K562 (cell line): Measurements from ENCODE around the gene CACNA2D3. TPM values are rescaled to one million over a fixed set of nuclear protein-coding genes. Genes with fewer than 3 reads are reported as not detected.

Experiments
- ATAC-seq: fragments of 200-7000 bp; cut with Tn5 transposase; 3 replicates; pipeline ENCODE4 v1.9.1; 2020; ENCODE audit warnings: moderate library complexity
- BruUV-seq: library from RNA; stranded (reverse); fragments of 400-500 nt; replicated peaks from 2 replicates; lab custom pipeline; 2021; lab: Mats Ljungman, UMichigan
- CTCF ChIA-PET: fragments of 300-600 bp; formaldehyde crosslinking; extraction: SDS; loops from one replicate; lab custom pipeline; 2021; ENCODE audit warnings: low intra/inter-chr PET ratio; lab: Yijun Ruan, JAX
- POLR2A ChIA-PET: fragments of 300-600, 350-650 bp; sonication (Branson Sonifier 250); formaldehyde crosslinking; extraction: SDS; loops from one replicate; lab custom pipeline; 2021; ENCODE audit warnings: antibody characterized with exemption, inconsistent platforms; lab: Yijun Ruan, JAX
- DNase-seq, 4 experiments: peaks; one replicate each; pipeline versions ENCODE4 v3.0.0 to v3.0.0-alpha.2; 2011 to 2018; ENCODE audit warnings: low spot score in 3 of 4, mixed read lengths in 3 of 4; ENCODE audit errors: extremely low read depth in 1 of 4
- FAIRE-seq: peaks from 2 replicates; lab custom pipeline; 2011; peaks lifted over from hg19 to GRCh38; lab: Jason Lieb, UNC
- H2AFZ ChIP-seq: 2 replicates; pipeline ENCODE4 v1.6.0; 2011; ENCODE audit warnings: low read depth, low read length, control low read depth, inconsistent platforms
- H3K27ac ChIP-seq: fragments of 200-600 bp; 3 replicates; pipeline ENCODE4 v1.8.0; 2011; ENCODE audit warnings: low read depth, mild to moderate bottlenecking, control low read depth, inconsistent platforms, low read length, moderate library complexity, mixed read lengths; ENCODE audit errors: extremely low read depth
- H3K27me3 ChIP-seq, 2 experiments: fragments of 300-600 bp in 1 of 2; 2 replicates in 1 of 2; 3 replicates in 1 of 2; pipeline versions ENCODE4 v1.6.0 to v1.8.0; 2011; ENCODE audit warnings: inconsistent platforms in 2 of 2, low read length in 2 of 2, mild to moderate bottlenecking in 1 of 2, mixed read lengths in 1 of 2, moderate library complexity in 1 of 2; ENCODE audit not compliant: control insufficient read depth in 2 of 2, insufficient read depth in 2 of 2
- H3K36me3 ChIP-seq: fragments of 300-600 bp; 3 replicates; pipeline ENCODE4 v1.8.0; 2011; ENCODE audit warnings: mild to moderate bottlenecking, low read length, inconsistent platforms; ENCODE audit not compliant: control insufficient read depth, insufficient read depth
- H3K4me1 ChIP-seq, 2 experiments: fragments of 200-600 bp in 1 of 2; replicated peaks in 1 of 2; 2 replicates in 1 of 2; 3 replicates in 1 of 2; pipeline versions ENCODE4 v1.5.1 to v1.8.0; 2011; ENCODE audit warnings: inconsistent platforms in 2 of 2, low read length in 2 of 2, mild to moderate bottlenecking in 1 of 2, mixed read lengths in 1 of 2, moderate library complexity in 1 of 2; ENCODE audit not compliant: control insufficient read depth in 2 of 2, insufficient read depth in 2 of 2
- H3K4me2 ChIP-seq: 2 replicates; pipeline ENCODE4 v1.6.1; 2011; ENCODE audit warnings: low read length, control low read depth, inconsistent platforms, mixed read lengths; ENCODE audit not compliant: insufficient read depth
- H3K4me3 ChIP-seq: fragments of 200-600 bp; sonication (generic), shearing (Covaris generic); 2 replicates; pipeline ENCODE4 v1.5.1; 2016; ENCODE audit warnings: control low read depth, inconsistent platforms
- H3K79me2 ChIP-seq: fragments of 200-600 bp; 3 replicates; pipeline ENCODE4 v1.8.0; 2011; ENCODE audit warnings: low read length, inconsistent platforms; ENCODE audit not compliant: control insufficient read depth, insufficient read depth
- H3K9ac ChIP-seq, 2 experiments: 2 replicates each; pipeline versions ENCODE4 v1.6.0 to v1.6.1; 2011; ENCODE audit warnings: low read depth in 2 of 2, low read length in 2 of 2, control low read depth in 1 of 2, inconsistent platforms in 1 of 2, mild to moderate bottlenecking in 1 of 2, mixed read lengths in 1 of 2; ENCODE audit not compliant: insufficient read depth in 1 of 2
- H3K9me1 ChIP-seq: one replicate; pipeline ENCODE4 v1.6.0; 2011; ENCODE audit warnings: inconsistent platforms, mild to moderate bottlenecking, low read length, moderate library complexity; ENCODE audit not compliant: control insufficient read depth, insufficient read depth
- H3K9me3 ChIP-seq: replicated peaks from 2 replicates; pipeline ENCODE4 v1.5.1; 2011; ENCODE audit warnings: low read depth, low read length, inconsistent platforms; ENCODE audit not compliant: control insufficient read depth, insufficient read depth
- H4K20me1 ChIP-seq: replicated peaks from 2 replicates; pipeline ENCODE4 v1.6.1; 2011; ENCODE audit warnings: low read length, inconsistent platforms, mixed read lengths; ENCODE audit not compliant: control insufficient read depth, insufficient read depth
- ETV5 ChIP-seq: sonication (generic); formaldehyde crosslinking; IDR thresholded peaks from 2 replicates; pipeline ENCODE4 v1.4.0; 2020; ENCODE audit warnings: low read depth, mild to moderate bottlenecking, missing genetic modification reagents
- EWSR1 ChIP-seq: fragments of 450-650 bp; IDR thresholded peaks from 2 replicates; pipeline ENCODE4 v1.6.1; 2018; ENCODE audit warnings: borderline replicate concordance, mild to moderate bottlenecking, low read depth, moderate library complexity; ENCODE audit not compliant: partially characterized antibody
- FOS ChIP-seq: IDR thresholded peaks from 3 replicates; pipeline ENCODE4 v1.6.1; 2011; ENCODE audit not compliant: insufficient read length; ENCODE audit errors: extremely low read depth
- RFX1 ChIP-seq: fragments of 450-650 bp; IDR thresholded peaks from 2 replicates; pipeline ENCODE4 v1.6.1; 2016; ENCODE audit warnings: mild to moderate bottlenecking, moderate library complexity
- SMARCA5 ChIP-seq: fragments of 450-650 bp; IDR thresholded peaks from 2 replicates; pipeline ENCODE4 v1.6.1; 2016
- TAF1 ChIP-seq: IDR thresholded peaks from 2 replicates; pipeline ENCODE4 v1.6.1; 2011; ENCODE audit warnings: mild to moderate bottlenecking, low read length, moderate library complexity; ENCODE audit not compliant: insufficient read depth, control insufficient read depth, severe bottlenecking; ENCODE audit errors: extremely low read depth
- ZNF12 ChIP-seq: sonication (generic); formaldehyde crosslinking; IDR thresholded peaks from 2 replicates; pipeline ENCODE4 v1.4.0; 2020; ENCODE audit warnings: mild to moderate bottlenecking, missing genetic modification reagents
- ZNF696 ChIP-seq: fragments of 250-450 bp; sonication (Bioruptor Pico); conservative IDR thresholded peaks from 2 replicates; pipeline ENCODE4 v1.4.0; 2020; ENCODE audit warnings: mild to moderate bottlenecking, moderate library complexity
- WGBS: fragments of 100-300 bp; shearing (Covaris generic); methylation state at CpG from one replicate; pipeline ENCODE4 v1.1.6; 2016; ENCODE audit warnings: low coverage, mixed read lengths; ENCODE audit not compliant: insufficient coverage; ENCODE audit errors: missing lambda C conversion rate; 5-methylcytosine and 5-hydroxymethylcytosine counted together
- in situ Hi-C: fragments of 300-500 bp; cut with MboI; formaldehyde crosslinking; loops from 4 replicates; pipeline ENCODE4 v1.15.0; 2018; ENCODE audit warnings: inconsistent platforms, mixed read lengths
- intact Hi-C: fragments of 100-400 bp; cut with micrococcal nuclease; formaldehyde crosslinking; loops from 2 replicates; pipeline ENCODE4 v1.14.2; 2022
- polyA plus RNA-seq, 8 experiments: library from polyadenylated mRNA; depleted of rRNA in 4 of 8; stranded (reverse) in 5 of 8; unstranded in 3 of 8; fragments of >200 nt; fragmentation: Nextera tagmentation in 2 of 8; fragmentation: Illumina TruSeq in 1 of 8; extraction: Ambion mirVana in 2 of 8; extraction: Trizol in 1 of 8; gene quantifications; 2 replicates each; pipeline versions ENCODE4 v1.2.1 to v1.2.3, GENCODE V29; 2011 to 2014; ENCODE audit warnings: inconsistent platforms in 1 of 8, missing spikeins in 1 of 8
- total RNA-seq, 7 experiments: library from RNA; depleted of rRNA in 6 of 7; stranded (reverse); fragments of >200 nt in 6 of 7; fragmentation: Illumina TruSeq in 2 of 7; extraction: Trizol in 2 of 7; gene quantifications; 2 replicates each; pipeline versions ENCODE4 v1.2.1 to v1.2.3, GENCODE V29; 2011 to 2021; ENCODE audit warnings: low replicate concordance in 1 of 7
- TF ChIP-seq, protein P1 (sequence below), 3 experiments: IDR thresholded peaks in 2 of 3; conservative IDR thresholded peaks in 1 of 3; 2 replicates each; pipeline ENCODE4 v1.5.1; 2011 to 2012; ENCODE audit warnings: low read length in 3 of 3, mild to moderate bottlenecking in 3 of 3, control low read depth in 2 of 3, improper control_type of control experiment in 1 of 3, inconsistent platforms in 1 of 3, low read depth in 1 of 3, mixed read lengths in 1 of 3, moderate library complexity in 1 of 3; ENCODE audit not compliant: insufficient read depth in 2 of 3
- TF ChIP-seq, protein P2 (sequence below): conservative IDR thresholded peaks from 2 replicates; pipeline ENCODE4 v1.6.1; 2011; ENCODE audit warnings: low read depth, mild to moderate bottlenecking, low read length; ENCODE audit not compliant: control insufficient read depth
- TF ChIP-seq, protein P3 (sequence below): fragments of 250-450 bp; sonication (Bioruptor Pico); IDR thresholded peaks from 2 replicates; pipeline ENCODE4 v1.9.0; 2021; ENCODE audit warnings: mild to moderate bottlenecking

CACNA2D3 gene
- total and polyA plus RNA-seq, 9 of the 15 experiments (the other 6 are each of a cell fraction or from before 2014, with no cell fraction given) = 0.01 TPM; not detected in 8

DNA sequence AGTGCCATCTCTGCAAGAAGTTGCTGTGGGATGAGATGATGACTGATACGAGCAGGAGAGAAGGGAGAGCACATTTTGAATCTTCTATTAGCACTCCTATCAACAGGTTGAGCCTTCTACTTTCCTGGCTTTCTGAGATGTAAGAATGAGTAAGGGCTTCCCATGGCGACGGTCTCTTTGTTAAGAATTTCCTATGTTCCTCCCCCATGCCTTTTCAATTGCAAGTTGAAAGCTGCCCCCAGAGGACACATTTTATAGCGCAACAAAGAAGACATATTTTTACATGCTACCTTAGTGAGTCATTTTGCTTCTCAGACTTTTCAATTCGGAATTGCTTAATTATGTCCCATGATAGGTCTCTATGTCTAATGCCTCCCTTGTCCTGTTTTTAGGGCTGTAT is 876.8 kb downstream of the CACNA2D3 start:
- Histone ChIP-seq H4K20me1 (no peaks in the 10 kb centered on the region), H3K36me3 (no peaks in the 10 kb centered on the region), H3K79me2 (no peaks in the 10 kb centered on the region), H3K4me3 (no peak overlapping the region), H3K9me3 (no peaks in the 10 kb centered on the region), H3K9ac (no peak overlapping the region), H3K27ac (no peak overlapping the region), H3K9me1 (no peaks in the 10 kb centered on the region), H3K4me1 (no peaks in the 10 kb centered on the region), H2AFZ (no peak overlapping the region), H3K4me2 (no peak overlapping the region), H3K27me3 (no peaks in the 10 kb centered on the region)
- TF ChIP-seq RFX1 (peak; percentile 20; the same call in 1 of the 2 replicates), ETV5 (CRISPR knock-in tag) (no peak)
- TF ChIP-seq, protein P1, sequence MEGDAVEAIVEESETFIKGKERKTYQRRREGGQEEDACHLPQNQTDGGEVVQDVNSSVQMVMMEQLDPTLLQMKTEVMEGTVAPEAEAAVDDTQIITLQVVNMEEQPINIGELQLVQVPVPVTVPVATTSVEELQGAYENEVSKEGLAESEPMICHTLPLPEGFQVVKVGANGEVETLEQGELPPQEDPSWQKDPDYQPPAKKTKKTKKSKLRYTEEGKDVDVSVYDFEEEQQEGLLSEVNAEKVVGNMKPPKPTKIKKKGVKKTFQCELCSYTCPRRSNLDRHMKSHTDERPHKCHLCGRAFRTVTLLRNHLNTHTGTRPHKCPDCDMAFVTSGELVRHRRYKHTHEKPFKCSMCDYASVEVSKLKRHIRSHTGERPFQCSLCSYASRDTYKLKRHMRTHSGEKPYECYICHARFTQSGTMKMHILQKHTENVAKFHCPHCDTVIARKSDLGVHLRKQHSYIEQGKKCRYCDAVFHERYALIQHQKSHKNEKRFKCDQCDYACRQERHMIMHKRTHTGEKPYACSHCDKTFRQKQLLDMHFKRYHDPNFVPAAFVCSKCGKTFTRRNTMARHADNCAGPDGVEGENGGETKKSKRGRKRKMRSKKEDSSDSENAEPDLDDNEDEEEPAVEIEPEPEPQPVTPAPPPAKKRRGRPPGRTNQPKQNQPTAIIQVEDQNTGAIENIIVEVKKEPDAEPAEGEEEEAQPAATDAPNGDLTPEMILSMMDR (IDR thresholded peaks at IDR 0.05 in 2 of 3, conservative IDR thresholded peaks at IDR 0.05 in 1 of 3; ENCODE audit: insufficient read depth in 2 of 3, low read depth in 1 of 3, low read length in 3 of 3) = peak in 1 of 3 experiments; percentile 52; a peak in 3 of 6 replicates
- ChIA-PET POLR2A (no interaction called here), CTCF (no interaction called here)
- WGBS = 0% methylated on average over 5 of the region's 5 CpGs
- intact Hi-C loops (no loop called here), in situ Hi-C loops (no loop called here)
- DNase-seq (peak; percentile 9 to 22 (median 11)), ATAC-seq (0 out of 3 replicates have a peak, but pooled peaks have one; percentile 37), FAIRE-seq (no peak)
- no TSS peak for BruUV-seq

DNA sequence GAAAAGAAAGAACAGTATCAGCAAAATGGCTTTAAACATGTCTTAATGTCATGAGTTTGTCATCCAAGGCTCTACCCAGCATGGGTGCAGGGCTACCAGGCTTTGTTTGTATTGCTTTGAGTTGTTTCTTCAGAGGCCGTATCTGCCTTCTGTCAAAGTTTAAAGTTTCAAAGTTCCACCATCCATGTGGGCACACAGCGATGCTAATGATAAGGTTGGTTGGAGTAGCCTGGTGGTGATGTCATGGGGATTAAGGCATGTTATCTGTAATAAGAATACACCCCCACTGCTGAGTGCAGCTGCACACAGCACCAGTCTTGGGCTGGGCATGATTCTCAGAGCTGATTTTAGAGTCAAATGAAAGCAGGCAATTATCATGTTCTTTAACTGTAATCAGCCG is 877.5 kb downstream of the CACNA2D3 start:
- no peaks in the 10 kb centered on the region for H3K9me3 ChIP-seq
- no peaks in the 10 kb centered on the region for H3K36me3 ChIP-seq
- no peak overlapping the region for H3K27ac ChIP-seq
- no peaks in the 10 kb centered on the region for H3K27me3 ChIP-seq
- no peaks in the 10 kb centered on the region for H3K79me2 ChIP-seq
- H2AFZ ChIP-seq = no peak overlapping the region
- H3K4me1 ChIP-seq = no peaks in the 10 kb centered on the region
- ChIA-PET CTCF (no interaction called here), POLR2A (no interaction called here)
- FAIRE-seq (no peak), DNase-seq (no peak), ATAC-seq (no peak)
- no peak overlapping the region for H3K4me3 ChIP-seq
- no peak overlapping the region for H3K9ac ChIP-seq
- in situ Hi-C loops = no loop called here
- BruUV-seq = no TSS peak
- WGBS = 0% methylated on average over 3 of the region's 3 CpGs
- H4K20me1 ChIP-seq = no peaks in the 10 kb centered on the region
- H3K4me2 ChIP-seq = no peak overlapping the region
- intact Hi-C loops = no loop called here
- H3K9me1 ChIP-seq = no peaks in the 10 kb centered on the region
- no peak for TF ChIP-seq EWSR1
- TF ChIP-seq, protein P2, sequence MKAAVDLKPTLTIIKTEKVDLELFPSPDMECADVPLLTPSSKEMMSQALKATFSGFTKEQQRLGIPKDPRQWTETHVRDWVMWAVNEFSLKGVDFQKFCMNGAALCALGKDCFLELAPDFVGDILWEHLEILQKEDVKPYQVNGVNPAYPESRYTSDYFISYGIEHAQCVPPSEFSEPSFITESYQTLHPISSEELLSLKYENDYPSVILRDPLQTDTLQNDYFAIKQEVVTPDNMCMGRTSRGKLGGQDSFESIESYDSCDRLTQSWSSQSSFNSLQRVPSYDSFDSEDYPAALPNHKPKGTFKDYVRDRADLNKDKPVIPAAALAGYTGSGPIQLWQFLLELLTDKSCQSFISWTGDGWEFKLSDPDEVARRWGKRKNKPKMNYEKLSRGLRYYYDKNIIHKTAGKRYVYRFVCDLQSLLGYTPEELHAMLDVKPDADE = no peak
- no peak for TF ChIP-seq TAF1
- no peak for TF ChIP-seq ZNF696
- TF ChIP-seq, protein P3, sequence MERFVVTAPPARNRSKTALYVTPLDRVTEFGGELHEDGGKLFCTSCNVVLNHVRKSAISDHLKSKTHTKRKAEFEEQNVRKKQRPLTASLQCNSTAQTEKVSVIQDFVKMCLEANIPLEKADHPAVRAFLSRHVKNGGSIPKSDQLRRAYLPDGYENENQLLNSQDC (CRISPR knock-in tag) = no peak
- no peak for TF ChIP-seq FOS
- TF ChIP-seq ZNF12 (CRISPR knock-in tag) = no peak
- no peak for TF ChIP-seq SMARCA5
